Trophoblast cell (in vitro differentiated cells and primary cell): Measurements from ENCODE around the gene DDX3X.

ENCODE experiments used
- DNase-seq, 2 donors: peaks; one replicate each; pipeline ENCODE4 v3.0.0-alpha.2; 2016
- H2AFZ ChIP-seq: 2 replicates; pipeline ENCODE4 v1.6.1; 2013; ENCODE audit warnings: low read length, moderate library complexity, mild to moderate bottlenecking; ENCODE audit not compliant: insufficient read depth, poor library complexity
- H2AK5ac ChIP-seq: 2 replicates; pipeline ENCODE4 v1.6.1; 2013; ENCODE audit warnings: mild to moderate bottlenecking, low read length
- H2BK120ac ChIP-seq: 2 replicates; pipeline ENCODE4 v1.6.1; 2013; ENCODE audit warnings: low read length, mild to moderate bottlenecking, moderate library complexity; ENCODE audit not compliant: insufficient read depth, poor library complexity
- H2BK12ac ChIP-seq: 2 replicates; pipeline ENCODE4 v1.6.1; 2013; ENCODE audit warnings: mild to moderate bottlenecking, low read length, moderate library complexity
- H2BK5ac ChIP-seq: 2 replicates; pipeline ENCODE4 v1.6.1; 2013; ENCODE audit warnings: low read length, low read depth, moderate library complexity, mild to moderate bottlenecking; ENCODE audit not compliant: poor library complexity
- H3K14ac ChIP-seq: 2 replicates; pipeline ENCODE4 v1.6.1; 2013; ENCODE audit warnings: mild to moderate bottlenecking, low read length
- H3K18ac ChIP-seq: 2 replicates; pipeline ENCODE4 v1.6.1; 2013; ENCODE audit warnings: mild to moderate bottlenecking, low read length
- H3K23ac ChIP-seq: 2 replicates; pipeline ENCODE4 v1.6.1; 2013; ENCODE audit warnings: low read length
- H3K27ac ChIP-seq: 2 replicates; pipeline ENCODE4 v1.5.1; 2013; ENCODE audit warnings: low read depth, mild to moderate bottlenecking, inconsistent platforms, low read length, moderate library complexity
- H3K27me3 ChIP-seq: 2 replicates; pipeline ENCODE4 v1.6.1; 2013; ENCODE audit warnings: inconsistent platforms, mild to moderate bottlenecking, low read length, moderate library complexity; ENCODE audit not compliant: insufficient read depth
- H3K36me3 ChIP-seq, 2 experiments: 1 replicate in 1 of 2; 2 replicates in 1 of 2; pipeline ENCODE4 v1.6.1; 2013; ENCODE audit warnings: low read length in 2 of 2, mild to moderate bottlenecking in 2 of 2, moderate library complexity in 1 of 2; ENCODE audit not compliant: insufficient read depth in 2 of 2, control insufficient read depth in 1 of 2
- H3K4ac ChIP-seq: 2 replicates; pipeline ENCODE4 v1.6.1; 2013; ENCODE audit warnings: low read depth, mild to moderate bottlenecking, low read length, moderate library complexity
- H3K4me1 ChIP-seq, 2 experiments: 1 replicate in 1 of 2; 2 replicates in 1 of 2; pipeline ENCODE4 v1.6.1; 2013; ENCODE audit warnings: low read length in 2 of 2, mild to moderate bottlenecking in 2 of 2, moderate library complexity in 1 of 2; ENCODE audit not compliant: insufficient read depth in 2 of 2, control insufficient read depth in 1 of 2
- H3K4me2 ChIP-seq: 2 replicates; pipeline ENCODE4 v1.6.1; 2013; ENCODE audit warnings: inconsistent platforms, mild to moderate bottlenecking, low read length, moderate library complexity
- H3K4me3 ChIP-seq: 2 replicates; pipeline ENCODE4 v1.5.1; 2013; ENCODE audit warnings: mild to moderate bottlenecking, low read depth, low read length, inconsistent platforms
- H3K79me1 ChIP-seq: one replicate; pipeline ENCODE4 v1.6.1; 2013; ENCODE audit warnings: low read length
- H3K79me2 ChIP-seq: 2 replicates; pipeline ENCODE4 v1.6.1; 2013; ENCODE audit warnings: low read length, mild to moderate bottlenecking; ENCODE audit not compliant: control insufficient read depth, insufficient read depth, poor library complexity
- H3K9ac ChIP-seq: 2 replicates; pipeline ENCODE4 v1.6.1; 2013; ENCODE audit warnings: mild to moderate bottlenecking, low read length
- H3K9me3 ChIP-seq: 2 replicates; pipeline ENCODE4 v1.6.1; 2013; ENCODE audit warnings: low read depth, mild to moderate bottlenecking, control low read depth, inconsistent platforms, low read length; ENCODE audit not compliant: insufficient read depth
- H4K12ac ChIP-seq: 2 replicates; pipeline ENCODE4 v1.6.1; 2013; ENCODE audit warnings: low read depth, mild to moderate bottlenecking, low read length, moderate library complexity
- H4K8ac ChIP-seq: 2 replicates; pipeline ENCODE4 v1.6.1; 2013; ENCODE audit warnings: low read depth, mild to moderate bottlenecking, low read length, moderate library complexity
- H4K91ac ChIP-seq: one replicate; pipeline ENCODE4 v1.6.1; 2013; ENCODE audit warnings: low read depth, mild to moderate bottlenecking, low read length, moderate library complexity
- WGBS: extraction: QIAGEN DNeasy Blood & Tissue Kit; methylation state at CpG from one replicate; pipeline ENCODE4 v1.1.7; 2013; ENCODE audit warnings: missing lambda C conversion rate; ENCODE audit not compliant: insufficient read length, insufficient coverage; ENCODE audit errors: extremely low coverage; 5-methylcytosine and 5-hydroxymethylcytosine counted together

DDX3X gene

DNA sequence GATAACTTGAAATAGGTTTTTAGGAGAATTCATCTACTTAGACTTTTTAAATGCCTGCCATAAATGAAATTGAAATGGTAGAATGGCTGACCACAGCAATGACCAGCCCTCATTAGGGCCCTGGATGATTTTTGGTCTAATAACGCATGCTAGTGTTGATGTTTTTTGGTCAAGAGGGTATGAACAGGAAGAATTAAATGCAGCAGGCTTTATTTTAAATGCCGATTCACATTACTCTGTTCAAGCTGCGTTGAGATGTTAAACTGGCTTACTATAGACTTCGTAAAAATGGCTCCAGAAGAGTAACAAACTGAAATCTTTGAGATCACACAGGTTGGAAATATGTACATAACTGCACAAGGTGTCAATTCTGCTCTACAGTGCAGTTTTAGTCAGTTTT is 14.6 kb downstream of the DDX3X start:
- Histone ChIP-seq H3K4me1 (no peaks in the 10 kb centered on the region), H3K27me3 (no peaks in the 10 kb centered on the region), H3K4me2 (no peak overlapping the region), H3K36me3 (peaks cover 13 to 29% of the 10 kb centered on the region in 2 experiments), H2AK5ac (no peak overlapping the region), H2BK120ac (no peak overlapping the region), H3K18ac (no peak overlapping the region), H3K4ac (no peak overlapping the region), H4K12ac (no peak overlapping the region), H3K9ac (no peak overlapping the region), H3K4me3 (no peak overlapping the region), H3K79me1 (no peaks in the 10 kb centered on the region), H2BK12ac (no peak overlapping the region), H3K23ac (no peak overlapping the region), H3K14ac (no peak overlapping the region), H3K27ac (no peak overlapping the region), H4K8ac (no peak overlapping the region), H4K91ac (no peak overlapping the region), H3K79me2 (no peaks in the 10 kb centered on the region), H2BK5ac (no peak overlapping the region), H3K9me3 (no peaks in the 10 kb centered on the region), H2AFZ (no peak overlapping the region)
- WGBS = no CpG with 5 or more reads among the region's 4 CpGs
- DNase-seq = peak in 1 of 2 donors; percentile 15

DNA sequence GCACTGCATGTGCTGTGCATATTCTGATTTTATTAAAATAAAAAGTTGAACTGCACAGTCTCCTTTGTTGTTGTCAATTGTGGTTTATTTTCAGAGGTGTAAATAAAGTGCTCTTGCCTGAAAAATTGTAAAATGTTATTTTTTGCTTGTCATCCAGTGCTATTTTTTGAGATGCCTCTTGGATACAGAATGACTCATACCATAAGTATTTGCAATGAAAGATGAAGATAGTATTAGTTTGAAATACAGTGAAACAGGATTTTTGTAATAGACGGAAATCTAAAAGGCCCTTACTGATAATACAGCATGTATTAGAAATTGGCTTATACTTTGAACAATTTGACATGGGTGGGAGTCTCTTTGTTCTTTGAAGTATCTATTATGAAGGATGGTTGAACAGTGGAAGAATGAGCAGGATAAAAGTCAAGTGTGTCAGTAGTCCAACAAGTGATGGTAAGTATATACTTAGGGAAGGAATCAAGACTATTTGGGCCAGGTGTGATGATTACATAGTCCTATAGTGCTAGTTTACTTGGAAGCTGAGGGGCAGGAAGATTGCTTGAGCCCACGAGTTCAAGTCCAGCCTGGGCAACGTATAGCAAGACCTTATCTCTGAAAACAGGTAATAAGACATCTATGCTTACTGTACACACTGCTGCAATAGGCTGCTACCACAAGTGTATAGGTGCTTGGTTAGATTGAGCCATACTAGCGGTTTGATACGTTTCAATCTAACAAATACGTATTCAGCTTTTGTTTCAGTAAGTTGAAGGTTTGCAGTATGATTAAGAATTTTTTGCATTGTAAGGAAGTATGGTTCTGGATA is 16.4 kb downstream of the DDX3X start:
- Histone ChIP-seq H2BK120ac (no peak overlapping the region), H3K4ac (no peak overlapping the region), H3K18ac (no peak overlapping the region), H2AFZ (no peak overlapping the region), H2AK5ac (no peak overlapping the region), H3K36me3 (peaks cover 8 to 19% of the 10 kb centered on the region in 2 experiments), H2BK12ac (no peak overlapping the region), H3K79me2 (no peaks in the 10 kb centered on the region), H3K27ac (no peak overlapping the region), H4K91ac (no peak overlapping the region), H3K4me2 (no peak overlapping the region), H3K9me3 (no peaks in the 10 kb centered on the region), H3K9ac (no peak overlapping the region), H3K79me1 (no peaks in the 10 kb centered on the region), H3K27me3 (no peaks in the 10 kb centered on the region), H4K8ac (no peak overlapping the region), H3K14ac (no peak overlapping the region), H3K23ac (no peak overlapping the region), H4K12ac (no peak overlapping the region), H3K4me1 (no peaks in the 10 kb centered on the region), H2BK5ac (no peak overlapping the region), H3K4me3 (no peak overlapping the region)
- peak in 1 of 2 donors; percentile 57 for DNase-seq
- no CpG with 5 or more reads among the region's 6 CpGs for WGBS

DNA sequence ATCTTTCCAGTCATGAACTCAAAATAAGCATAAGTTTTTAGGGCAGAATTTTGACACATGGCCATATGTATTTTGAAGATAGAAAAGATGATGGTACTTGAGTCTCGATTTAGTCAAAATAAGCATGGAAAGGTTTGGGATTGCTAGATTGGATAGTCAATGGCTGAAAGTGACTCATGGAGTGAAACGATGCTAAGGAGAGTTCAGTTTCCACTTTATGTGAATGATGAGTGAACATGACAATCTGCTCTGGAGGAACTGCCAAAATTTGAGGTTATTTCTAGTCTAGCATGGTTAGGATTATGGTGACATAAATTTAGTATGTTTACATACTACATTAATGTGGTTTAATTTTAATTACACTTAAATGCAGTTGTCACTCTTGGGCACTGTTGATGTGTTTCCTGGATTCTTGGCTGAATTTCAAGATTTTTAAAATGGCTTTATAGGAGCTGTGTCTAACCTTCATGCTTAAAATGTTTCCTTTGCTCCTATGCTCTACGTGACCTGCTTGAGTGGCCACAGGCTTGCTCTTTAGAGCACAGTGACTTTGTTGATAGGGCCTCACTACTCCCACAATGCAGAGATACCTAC is 17.1 kb downstream of the DDX3X start:
- DNase-seq = peak in 1 of 2 donors; percentile 63
- no peak overlapping the region for H4K91ac ChIP-seq
- no peak overlapping the region for H3K4me2 ChIP-seq
- H3K27ac ChIP-seq = no peak overlapping the region
- no peak overlapping the region for H3K18ac ChIP-seq
- H2BK12ac ChIP-seq = no peak overlapping the region
- no peak overlapping the region for H3K23ac ChIP-seq
- no peak overlapping the region for H3K14ac ChIP-seq
- no peak overlapping the region for H2BK5ac ChIP-seq
- H3K79me2 ChIP-seq = no peaks in the 10 kb centered on the region
- peaks cover 2 to 12% of the 10 kb centered on the region in 2 experiments for H3K36me3 ChIP-seq
- H3K4me3 ChIP-seq = no peak overlapping the region
- no peaks in the 10 kb centered on the region for H3K79me1 ChIP-seq
- no CpG with 5 or more reads among the region's 3 CpGs for WGBS
- H2BK120ac ChIP-seq = no peak overlapping the region
- H4K12ac ChIP-seq = no peak overlapping the region
- H4K8ac ChIP-seq = no peak overlapping the region
- H3K9ac ChIP-seq = no peak overlapping the region
- H3K4ac ChIP-seq = no peak overlapping the region
- no peaks in the 10 kb centered on the region for H3K4me1 ChIP-seq
- H2AK5ac ChIP-seq = no peak overlapping the region
- no peak overlapping the region for H2AFZ ChIP-seq
- H3K9me3 ChIP-seq = no peaks in the 10 kb centered on the region
- H3K27me3 ChIP-seq = no peaks in the 10 kb centered on the region

GRCh38 chrX:41351923-41352322 is 18.0 kb downstream of the DDX3X start:
- Histone ChIP-seq H4K8ac (no peak overlapping the region), H3K9me3 (no peaks in the 10 kb centered on the region), H3K23ac (no peak overlapping the region), H3K4ac (no peak overlapping the region), H3K4me2 (no peak overlapping the region), H2BK120ac (no peak overlapping the region), H3K36me3 (peaks cover 2 to 8% of the 10 kb centered on the region in 2 experiments), H3K4me3 (no peak overlapping the region), H2BK12ac (no peak overlapping the region), H3K9ac (no peak overlapping the region), H2AK5ac (no peak overlapping the region), H2AFZ (no peak overlapping the region), H3K18ac (no peak overlapping the region), H3K27me3 (no peaks in the 10 kb centered on the region), H3K14ac (no peak overlapping the region), H3K27ac (no peak overlapping the region), H4K12ac (no peak overlapping the region), H3K79me2 (no peaks in the 10 kb centered on the region), H4K91ac (no peak overlapping the region), H3K4me1 (no peaks in the 10 kb centered on the region), H2BK5ac (no peak overlapping the region), H3K79me1 (no peaks in the 10 kb centered on the region)
- DNase-seq = peak in 1 of 2 donors; percentile 51
- no CpG with 5 or more reads among the region's 3 CpGs for WGBS
